LNCAP (cell line): Measurements from ENCODE around the gene ZNF844.

Experiments used
- CTCF ChIP-seq: fragments of 450-650 bp; IDR thresholded peaks from 2 replicates; pipeline ENCODE4 v1.5.1; 2017; ENCODE audit warnings: mild to moderate bottlenecking

ZNF844 gene

GRCh38 chr19:12043752-12044422 is 20.6 kb upstream of the ZNF844 start:
- no peak for TF ChIP-seq CTCF

- no peak for TF ChIP-seq CTCF
Observed at GRCh38 chr19:12047868-12048267, 16.7 kb upstream of the ZNF844 start.

- TF ChIP-seq CTCF, result no peak
Observed at GRCh38 chr19:12052091-12052496, 12.4 kb upstream of the ZNF844 start.

GRCh38 chr19:12052497-12053169 is 11.9 kb upstream of the ZNF844 start, which contains the start of gene ZNF878:
Gene ZNF878 (minus strand): TSS chr19:12052961. CDS start chr19:12052801, 160 bp downstream.
- no peak for TF ChIP-seq CTCF

GRCh38 chr19:12055784-12056183 is 8.7 kb upstream of the ZNF844 start:
- no peak for TF ChIP-seq CTCF

GRCh38 chr19:12075538-12076139 is 11.1 kb downstream of the ZNF844 start:
- TF ChIP-seq CTCF, result no peak

- no peak for TF ChIP-seq CTCF
Observed at GRCh38 chr19:12077375-12077774, 12.8 kb downstream of the ZNF844 start.
